HCT116 (cell line): ENCODE results near the gene ZNF618. TPM values are rescaled to one million over a fixed set of nuclear protein-coding genes. Genes with fewer than 3 reads are reported as not detected.

Source experiments
- ATAC-seq: fragments of 200-7000 bp; cut with Tn5 transposase; 2 replicates; pipeline ENCODE4 v1.9.1; 2020; ENCODE audit warnings: mild to moderate bottlenecking, moderate library complexity
- BruUV-seq: library from RNA; stranded (reverse); fragments of 400-500 nt; replicated peaks from 2 replicates; lab custom pipeline; 2021; lab: Mats Ljungman, UMichigan
- CTCF ChIA-PET: fragments of 300-600 bp; sonication (Branson Sonifier 250); formaldehyde crosslinking; loops from one replicate; lab custom pipeline; 2021; ENCODE audit warnings: antibody characterized with exemption; lab: Charles Lee
- POLR2A ChIA-PET: fragments of 300-600, 350-600 bp; sonication (Branson Sonifier 250); formaldehyde crosslinking; loops from one replicate; lab custom pipeline; 2021; ENCODE audit warnings: antibody characterized with exemption; lab: Charles Lee
- RAD21 ChIA-PET, 2 experiments: fragments of 300-600 bp; sonication (Branson Sonifier 250); formaldehyde crosslinking; loops; one replicate each; lab custom pipeline; 2023; ENCODE audit warnings: low total read pairs in 2 of 2; ENCODE audit not compliant: uncharacterized antibody in 2 of 2, unreplicated experiment in 2 of 2, low non-redundant PET in 1 of 2; lab: Charles Lee
- DNase-seq: peaks from one replicate; pipeline ENCODE4 v3.0.0-alpha.2; 2010; ENCODE audit warnings: low read depth, low spot score
- H2AFZ ChIP-seq: fragments of 200-600 bp; shearing (Covaris generic), sonication (generic); 2 replicates; pipeline ENCODE4 v1.6.1; 2017; ENCODE audit warnings: low read depth, mixed run types, mixed read lengths, antibody characterized with exemption, low read length; ENCODE audit not compliant: poor library complexity, severe bottlenecking
- H3K27ac ChIP-seq: 2 replicates; pipeline ENCODE4 v1.5.1; 2012; ENCODE audit warnings: low read depth, low read length
- H3K27me3 ChIP-seq: fragments of 200-600 bp; sonication (generic); 2 replicates; pipeline ENCODE4 v1.6.1; 2016; ENCODE audit warnings: mixed run types, low read length, mixed read lengths; ENCODE audit not compliant: insufficient read depth
- H3K36me3 ChIP-seq, 2 experiments: fragments of 200-500 bp in 1 of 2; fragments of 200-600 bp in 1 of 2; sonication (Bioruptor generic) in 1 of 2; sonication (generic) in 1 of 2; 2 replicates each; pipeline versions ENCODE4 v1.5.1 to v1.6.1; 2014 to 2016; ENCODE audit warnings: low read length in 2 of 2, inconsistent platforms in 1 of 2, mixed read lengths in 1 of 2, mixed run types in 1 of 2; ENCODE audit not compliant: insufficient read depth in 2 of 2, control insufficient read depth in 1 of 2
- H3K4me1 ChIP-seq, 2 experiments: fragments of 200-600 bp in 1 of 2; sonication (generic) in 1 of 2; 2 replicates each; pipeline versions ENCODE4 v1.5.1 to v1.6.1; 2012 to 2017; ENCODE audit warnings: low read length in 2 of 2, inconsistent platforms in 1 of 2, mild to moderate bottlenecking in 1 of 2, mixed read lengths in 1 of 2, mixed run types in 1 of 2, moderate library complexity in 1 of 2; ENCODE audit not compliant: insufficient read depth in 2 of 2, control insufficient read depth in 1 of 2
- H3K4me2 ChIP-seq: fragments of 200-600 bp; sonication (generic); 2 replicates; pipeline ENCODE4 v1.6.1; 2017; ENCODE audit warnings: mixed run types, low read length, mixed read lengths
- H3K4me3 ChIP-seq, 2 experiments: fragments of 200-600 bp in 1 of 2; sonication (generic) in 1 of 2; replicated peaks in 1 of 2; 2 replicates each; pipeline ENCODE4 v1.5.1; 2011 to 2016; ENCODE audit warnings: low read length in 2 of 2, control low read depth in 1 of 2, low read depth in 1 of 2, mild to moderate bottlenecking in 1 of 2, mixed read lengths in 1 of 2, mixed run types in 1 of 2
- H3K79me2 ChIP-seq: fragments of 200-600 bp; sonication (generic); 2 replicates; pipeline ENCODE4 v1.6.1; 2017; ENCODE audit warnings: mild to moderate bottlenecking, mixed run types, low read length, moderate library complexity, mixed read lengths; ENCODE audit not compliant: insufficient read depth
- H3K9ac ChIP-seq: fragments of 200-600 bp; sonication (generic); 2 replicates; pipeline ENCODE4 v1.6.1; 2016; ENCODE audit warnings: low read length, mixed read lengths
- H3K9me2 ChIP-seq: fragments of 200-600 bp; sonication (generic), shearing (Covaris generic); 2 replicates; pipeline ENCODE4 v1.6.1; 2017; ENCODE audit warnings: mixed run types, mild to moderate bottlenecking, moderate library complexity; ENCODE audit not compliant: insufficient read depth
- H3K9me3 ChIP-seq, 2 experiments: fragments of 200-500 bp in 1 of 2; fragments of 200-600 bp in 1 of 2; sonication (Bioruptor generic) in 1 of 2; sonication (generic) in 1 of 2; 2 replicates each; pipeline ENCODE4 v1.6.1; 2014 to 2017; ENCODE audit warnings: low read length in 2 of 2, mixed read lengths in 2 of 2, inconsistent platforms in 1 of 2, low read depth in 1 of 2, mild to moderate bottlenecking in 1 of 2, mixed run types in 1 of 2, moderate library complexity in 1 of 2; ENCODE audit not compliant: control insufficient read depth in 1 of 2, insufficient read depth in 1 of 2
- H4K20me1 ChIP-seq: fragments of 200-600 bp; sonication (generic), shearing (Covaris generic); 2 replicates; pipeline ENCODE4 v1.6.1; 2017; ENCODE audit warnings: mixed run types, mild to moderate bottlenecking, moderate library complexity; ENCODE audit not compliant: insufficient read depth
- ELF1 ChIP-seq: IDR thresholded peaks from 2 replicates; pipeline ENCODE4 v1.6.1; 2012; ENCODE audit warnings: low read depth, borderline replicate concordance
- RAD21 ChIP-seq: IDR thresholded peaks from 2 replicates; pipeline ENCODE4 v1.6.1; 2012; ENCODE audit warnings: low read depth, mild to moderate bottlenecking
- intact Hi-C: fragments of 100-400 bp; cut with micrococcal nuclease; formaldehyde crosslinking; loops from 2 replicates; pipeline ENCODE4 v1.10.0; 2022
- total RNA-seq: library from RNA; stranded (reverse); gene quantifications from one replicate; pipeline ENCODE4 v1.2.1, GENCODE V29; 2021; ENCODE audit not compliant: unreplicated experiment
- TF ChIP-seq, protein P1 (sequence below), 3 experiments: fragments of 200-600 bp in 1 of 3; sonication (generic) in 1 of 3; IDR thresholded peaks in 2 of 3; conservative IDR thresholded peaks in 1 of 3; 2 replicates each; pipeline ENCODE4 v1.5.1; 2012 to 2017; ENCODE audit warnings: low read depth in 2 of 3, low read length in 2 of 3, antibody characterized with exemption in 1 of 3, borderline replicate concordance in 1 of 3, control low read depth in 1 of 3, mild to moderate bottlenecking in 1 of 3, mixed read lengths in 1 of 3, mixed run types in 1 of 3, moderate library complexity in 1 of 3; ENCODE audit not compliant: insufficient read depth in 1 of 3

Gene ZNF618
- total RNA-seq, 1 experiment from 2014 or later = 13.5 TPM

DNA sequence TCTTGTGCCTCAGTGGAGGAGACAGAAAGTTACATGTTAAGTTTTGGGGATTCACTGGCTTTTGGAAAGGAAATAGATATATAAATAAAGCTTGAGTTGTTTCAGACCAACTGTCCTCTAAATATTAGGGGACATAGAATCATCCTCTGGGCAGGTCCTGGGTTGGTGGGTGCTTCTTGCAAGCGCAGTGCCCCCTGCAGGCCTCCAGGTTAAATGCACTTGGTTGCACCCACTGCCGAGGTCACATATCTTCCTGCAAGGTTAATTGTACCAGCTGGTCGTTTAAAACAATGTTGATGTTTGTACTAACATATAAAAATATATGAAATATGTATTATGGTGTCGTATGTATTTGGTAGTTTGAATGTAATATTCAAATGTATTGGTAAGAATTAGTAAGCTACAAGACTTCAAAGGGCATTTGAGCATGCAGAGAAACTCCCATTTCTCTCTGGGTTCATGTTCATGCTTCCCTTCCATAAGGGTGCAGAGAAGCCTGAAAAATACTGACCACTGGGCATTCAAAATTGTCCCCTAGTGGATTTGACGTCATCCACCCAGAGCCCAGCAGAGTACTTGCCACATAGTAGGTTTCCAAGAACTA lies 87.0 kb downstream of the ZNF618 start:
- ChIA-PET RAD21 (interaction anchor here in 1 of 2 experiments (0.6 kb wide), 1 partner anchor 135 kb away, joined by 6 read pairs; no protein-coding TSS in a partner anchor), CTCF (interaction anchor here (0.7 to 1.4 kb wide), 5 partner anchors 8 to 226 kb away, joined by 3 read pairs; no protein-coding TSS in a partner anchor), POLR2A (no interaction called here)
- no peaks in the 10 kb centered on the region for H3K9me2 ChIP-seq
- TF ChIP-seq, protein P1, sequence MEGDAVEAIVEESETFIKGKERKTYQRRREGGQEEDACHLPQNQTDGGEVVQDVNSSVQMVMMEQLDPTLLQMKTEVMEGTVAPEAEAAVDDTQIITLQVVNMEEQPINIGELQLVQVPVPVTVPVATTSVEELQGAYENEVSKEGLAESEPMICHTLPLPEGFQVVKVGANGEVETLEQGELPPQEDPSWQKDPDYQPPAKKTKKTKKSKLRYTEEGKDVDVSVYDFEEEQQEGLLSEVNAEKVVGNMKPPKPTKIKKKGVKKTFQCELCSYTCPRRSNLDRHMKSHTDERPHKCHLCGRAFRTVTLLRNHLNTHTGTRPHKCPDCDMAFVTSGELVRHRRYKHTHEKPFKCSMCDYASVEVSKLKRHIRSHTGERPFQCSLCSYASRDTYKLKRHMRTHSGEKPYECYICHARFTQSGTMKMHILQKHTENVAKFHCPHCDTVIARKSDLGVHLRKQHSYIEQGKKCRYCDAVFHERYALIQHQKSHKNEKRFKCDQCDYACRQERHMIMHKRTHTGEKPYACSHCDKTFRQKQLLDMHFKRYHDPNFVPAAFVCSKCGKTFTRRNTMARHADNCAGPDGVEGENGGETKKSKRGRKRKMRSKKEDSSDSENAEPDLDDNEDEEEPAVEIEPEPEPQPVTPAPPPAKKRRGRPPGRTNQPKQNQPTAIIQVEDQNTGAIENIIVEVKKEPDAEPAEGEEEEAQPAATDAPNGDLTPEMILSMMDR (IDR thresholded peaks at IDR 0.05 in 2 of 3, conservative IDR thresholded peaks at IDR 0.05 in 1 of 3; ENCODE audit: borderline replicate concordance in 1 of 3, insufficient read depth in 1 of 3, low read depth in 2 of 3, low read length in 2 of 3) = peak; percentile 34 to 86 (median 85); a peak in 5 of 6 replicates
- TF ChIP-seq ELF1 (no peak), RAD21 (peak; percentile 54)
- H3K9ac ChIP-seq = no peak overlapping the region
- peak; percentile 78 for ATAC-seq
- no peaks in the 10 kb centered on the region for H4K20me1 ChIP-seq
- H3K27me3 ChIP-seq = no peaks in the 10 kb centered on the region
- peak; percentile 22 for DNase-seq
- H3K36me3 ChIP-seq = no peaks in the 10 kb centered on the region
- H2AFZ ChIP-seq = no peak overlapping the region
- H3K4me1 ChIP-seq = peaks cover 0 to under 1% of the 10 kb centered on the region in 2 experiments; a peak in 1 of 4 replicates
- H3K79me2 ChIP-seq = no peaks in the 10 kb centered on the region
- H3K27ac ChIP-seq = no peak overlapping the region
- no peak overlapping the region for H3K4me3 ChIP-seq
- no peak overlapping the region for H3K4me2 ChIP-seq
- no TSS peak for BruUV-seq
- intact Hi-C loops = loop anchor here (1.0 to 5.0 kb wide), 2 partner anchors 156 to 226 kb away; no protein-coding TSS in a partner anchor
- H3K9me3 ChIP-seq = no peaks in the 10 kb centered on the region
